ENCODE measurements around the gene PDE4B.

PDE4B gene

GRCh38 chr1:66237042-66237441 lies 444.3 kb downstream of the PDE4B start:
- Histone ChIP-seq H3K27ac (no peak overlapping the region), H3K4me3 (no peak overlapping the region)
- no peak for TF ChIP-seq CTCF (IDR thresholded peaks at IDR 0.05)
- no peak for DNase-seq (ENCODE audit: low spot score)

GRCh38 chr1:66237722-66238479 lies 445.2 kb downstream of the PDE4B start:
- H3K27ac ChIP-seq, result no peak overlapping the region
- no peak for TF ChIP-seq CTCF (IDR thresholded peaks at IDR 0.05)
- DNase-seq (ENCODE audit: low spot score), result no peak
- H3K4me3 ChIP-seq, result no peak overlapping the region

- DNase-seq (ENCODE audit: low spot score), result no peak
- Histone ChIP-seq H3K4me3 (no peak overlapping the region), H3K27ac (no peak overlapping the region)
- TF ChIP-seq CTCF (IDR thresholded peaks at IDR 0.05), result no peak
These were observed 447.1 kb downstream of the PDE4B start for GRCh38 chr1:66239834-66240233.

- H3K4me3 ChIP-seq, result no peak overlapping the region
- no peak for TF ChIP-seq CTCF (IDR thresholded peaks at IDR 0.05)
- no peak for DNase-seq (ENCODE audit: low spot score)
- no peak overlapping the region for H3K27ac ChIP-seq
These were observed 448.1 kb downstream of the PDE4B start for GRCh38 chr1:66240491-66241484.

GRCh38 chr1:66242646-66243547 lies 450.2 kb downstream of the PDE4B start:
- peak; percentile 96 for TF ChIP-seq CTCF (IDR thresholded peaks at IDR 0.05)
- peak; percentile 86 for DNase-seq (ENCODE audit: low spot score)
- Histone ChIP-seq H3K4me3 (no peak overlapping the region), H3K27ac (no peak overlapping the region)

GRCh38 chr1:66243548-66244130 lies 450.9 kb downstream of the PDE4B start:
- H3K27ac ChIP-seq, result no peak overlapping the region
- H3K4me3 ChIP-seq, result no peak overlapping the region
- DNase-seq (ENCODE audit: low spot score), result no peak
- no peak for TF ChIP-seq CTCF (IDR thresholded peaks at IDR 0.05)

Measured in coronary artery (tissue), 2 donors.